ENCODE results near the gene CXADR.

Gene CXADR

GRCh38 chr21:17616831-17617230 lies 104.0 kb downstream of the CXADR start:
- DNase-seq (ENCODE audit: extremely low read depth, insufficient read length) = no peak
- no peaks in the 10 kb centered on the region for H3K27me3 ChIP-seq (replicated peaks; ENCODE audit: control insufficient read depth, insufficient read depth, low read length)
- H3K36me3 ChIP-seq (ENCODE audit: control insufficient read depth, insufficient read depth, low read length) = no peaks in the 10 kb centered on the region
- H3K4me3 ChIP-seq (replicated peaks; ENCODE audit: low read depth, low read length) = no peak overlapping the region
- TF ChIP-seq, protein P1, sequence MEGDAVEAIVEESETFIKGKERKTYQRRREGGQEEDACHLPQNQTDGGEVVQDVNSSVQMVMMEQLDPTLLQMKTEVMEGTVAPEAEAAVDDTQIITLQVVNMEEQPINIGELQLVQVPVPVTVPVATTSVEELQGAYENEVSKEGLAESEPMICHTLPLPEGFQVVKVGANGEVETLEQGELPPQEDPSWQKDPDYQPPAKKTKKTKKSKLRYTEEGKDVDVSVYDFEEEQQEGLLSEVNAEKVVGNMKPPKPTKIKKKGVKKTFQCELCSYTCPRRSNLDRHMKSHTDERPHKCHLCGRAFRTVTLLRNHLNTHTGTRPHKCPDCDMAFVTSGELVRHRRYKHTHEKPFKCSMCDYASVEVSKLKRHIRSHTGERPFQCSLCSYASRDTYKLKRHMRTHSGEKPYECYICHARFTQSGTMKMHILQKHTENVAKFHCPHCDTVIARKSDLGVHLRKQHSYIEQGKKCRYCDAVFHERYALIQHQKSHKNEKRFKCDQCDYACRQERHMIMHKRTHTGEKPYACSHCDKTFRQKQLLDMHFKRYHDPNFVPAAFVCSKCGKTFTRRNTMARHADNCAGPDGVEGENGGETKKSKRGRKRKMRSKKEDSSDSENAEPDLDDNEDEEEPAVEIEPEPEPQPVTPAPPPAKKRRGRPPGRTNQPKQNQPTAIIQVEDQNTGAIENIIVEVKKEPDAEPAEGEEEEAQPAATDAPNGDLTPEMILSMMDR (IDR thresholded peaks at IDR 0.05; ENCODE audit: insufficient read depth, low read length, poor library complexity, severe bottlenecking) = no peak

- TF ChIP-seq, protein P1 (IDR thresholded peaks at IDR 0.05; ENCODE audit: insufficient read depth, low read length, poor library complexity, severe bottlenecking) = no peak
- H3K27me3 ChIP-seq (replicated peaks; ENCODE audit: control insufficient read depth, insufficient read depth, low read length) = no peaks in the 10 kb centered on the region
- no peaks in the 10 kb centered on the region for H3K36me3 ChIP-seq (ENCODE audit: control insufficient read depth, insufficient read depth, low read length)
- DNase-seq (ENCODE audit: extremely low read depth, insufficient read length) = no peak
- H3K4me3 ChIP-seq (replicated peaks; ENCODE audit: low read depth, low read length) = no peak overlapping the region
Measured at GRCh38 chr21:17622018-17622417, 109.2 kb downstream of the CXADR start.

GRCh38 chr21:17631195-17631594 lies 118.4 kb downstream of the CXADR start:
- TF ChIP-seq, protein P1 (IDR thresholded peaks at IDR 0.05; ENCODE audit: insufficient read depth, low read length, poor library complexity, severe bottlenecking) = no peak
- H3K27me3 ChIP-seq (replicated peaks; ENCODE audit: control insufficient read depth, insufficient read depth, low read length) = no peaks in the 10 kb centered on the region

DNA sequence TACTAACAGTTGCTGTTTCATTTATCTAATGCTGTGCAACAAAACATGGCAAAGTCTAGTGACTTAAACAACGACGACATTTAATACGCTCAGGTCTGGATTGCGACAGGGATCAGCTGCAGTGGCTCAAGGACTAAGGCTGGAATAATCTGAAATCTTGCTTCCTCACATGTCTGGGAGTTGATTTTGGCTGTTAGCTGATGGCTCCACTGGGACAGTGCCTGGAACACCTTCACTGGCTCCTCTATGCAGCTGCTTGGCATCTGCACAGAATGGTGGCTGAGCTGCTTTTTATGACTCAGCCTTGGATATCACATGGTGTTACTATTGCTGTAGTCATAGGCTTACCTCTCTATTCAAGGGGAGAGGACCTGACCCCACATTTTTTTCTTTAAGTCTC lies 123.9 kb downstream of the CXADR start:
- H3K36me3 ChIP-seq (ENCODE audit: control insufficient read depth, insufficient read depth, low read length) = no peaks in the 10 kb centered on the region
- TF ChIP-seq, protein P1 (IDR thresholded peaks at IDR 0.05; ENCODE audit: insufficient read depth, low read length, poor library complexity, severe bottlenecking) = no peak
- no peaks in the 10 kb centered on the region for H3K27me3 ChIP-seq (replicated peaks; ENCODE audit: control insufficient read depth, insufficient read depth, low read length)
- no peak for DNase-seq (ENCODE audit: extremely low read depth, insufficient read length)
- no peak overlapping the region for H3K4me3 ChIP-seq (replicated peaks; ENCODE audit: low read depth, low read length)

More at GRCh38 chr21:17631195-17631594, 118.4 kb downstream of the CXADR start:
- H3K4me3 ChIP-seq (replicated peaks; ENCODE audit: low read depth, low read length) = no peak overlapping the region
- DNase-seq (ENCODE audit: extremely low read depth, insufficient read length) = no peak
- no peaks in the 10 kb centered on the region for H3K36me3 ChIP-seq (ENCODE audit: control insufficient read depth, insufficient read depth, low read length)

- Histone ChIP-seq H3K4me3 (replicated peaks; ENCODE audit: low read depth, low read length) (no peak overlapping the region), H3K27me3 (replicated peaks; ENCODE audit: control insufficient read depth, insufficient read depth, low read length) (no peaks in the 10 kb centered on the region), H3K36me3 (ENCODE audit: control insufficient read depth, insufficient read depth, low read length) (no peaks in the 10 kb centered on the region)
- TF ChIP-seq, protein P1 (IDR thresholded peaks at IDR 0.05; ENCODE audit: insufficient read depth, low read length, poor library complexity, severe bottlenecking) = no peak
- no peak for DNase-seq (ENCODE audit: extremely low read depth, insufficient read length)
Measured at GRCh38 chr21:17640821-17641220, 128.0 kb downstream of the CXADR start.

All from GM06990 (cell line).